ENCODE measurements around the gene MRNIP. TPM values are rescaled to one million over a fixed set of nuclear protein-coding genes. Genes with fewer than 3 reads are reported as not detected.
A peak's percentile ranks its signal among the peaks of the same experiment; 100 is the strongest.

Gene MRNIP
- total RNA-seq, 2 donors from 2014 or later, result 32.5 to 36.8 TPM

- Mint-ChIP-seq H3K27ac (no peak overlapping the region), H3K4me3 (peak overlapping the region; percentile 25), H3K36me3 (ENCODE audit: low read depth) (peaks cover 2% of the 10 kb centered on the region), H3K27me3 (no peaks in the 10 kb centered on the region), H3K4me1 (peaks cover 27% of the 10 kb centered on the region)
- no peaks in the 10 kb centered on the region for H3K9me3 ChIP-seq (ENCODE audit: control insufficient read depth, low read length, poor library complexity, severe bottlenecking)
- ATAC-seq, result no peak
- no peak for DNase-seq
These were observed 56.3 kb downstream of the MRNIP start for GRCh38 chr5:179802207-179802883.

- DNase-seq, result peak; percentile 66 to 86 (median 68)
- H3K27me3 Mint-ChIP-seq, result no peaks in the 10 kb centered on the region
- ATAC-seq, result peak; percentile 68
- peak overlapping the region; percentile 43 for H3K4me3 Mint-ChIP-seq
- peaks cover 33% of the 10 kb centered on the region for H3K4me1 Mint-ChIP-seq
- no peaks in the 10 kb centered on the region for H3K9me3 ChIP-seq (ENCODE audit: control insufficient read depth, low read length, poor library complexity, severe bottlenecking)
- no peak overlapping the region for H3K27ac Mint-ChIP-seq
- peaks cover 2% of the 10 kb centered on the region for H3K36me3 Mint-ChIP-seq (ENCODE audit: low read depth)
These were observed 57.1 kb downstream of the MRNIP start for GRCh38 chr5:179801304-179802206.

- Mint-ChIP-seq H3K27ac (no peak overlapping the region), H3K27me3 (no peaks in the 10 kb centered on the region), H3K36me3 (ENCODE audit: low read depth) (peaks cover 2% of the 10 kb centered on the region), H3K4me1 (peaks cover 33% of the 10 kb centered on the region), H3K4me3 (no peak overlapping the region)
- no peak for DNase-seq
- no peak for ATAC-seq
- no peaks in the 10 kb centered on the region for H3K9me3 ChIP-seq (ENCODE audit: control insufficient read depth, low read length, poor library complexity, severe bottlenecking)
These were observed 57.9 kb downstream of the MRNIP start for GRCh38 chr5:179800696-179801201.

GRCh38 chr5:179800071-179800695 lies 58.4 kb downstream of the MRNIP start:
- H3K9me3 ChIP-seq (ENCODE audit: control insufficient read depth, low read length, poor library complexity, severe bottlenecking), result no peaks in the 10 kb centered on the region
- H3K27me3 Mint-ChIP-seq, result no peaks in the 10 kb centered on the region
- no peak for ATAC-seq
- H3K4me3 Mint-ChIP-seq, result no peak overlapping the region
- H3K27ac Mint-ChIP-seq, result no peak overlapping the region
- DNase-seq, result no peak
- H3K4me1 Mint-ChIP-seq, result peaks cover 30% of the 10 kb centered on the region
- H3K36me3 Mint-ChIP-seq (ENCODE audit: low read depth), result peaks cover 2% of the 10 kb centered on the region

- no peak for DNase-seq
- Mint-ChIP-seq H3K4me1 (peaks cover 24% of the 10 kb centered on the region), H3K36me3 (ENCODE audit: low read depth) (peaks cover 2% of the 10 kb centered on the region), H3K27me3 (no peaks in the 10 kb centered on the region), H3K27ac (peak overlapping the region; percentile 60), H3K4me3 (peak overlapping the region; percentile 36)
- no peaks in the 10 kb centered on the region for H3K9me3 ChIP-seq (ENCODE audit: control insufficient read depth, low read length, poor library complexity, severe bottlenecking)
- no peak for ATAC-seq
These were observed 59.0 kb downstream of the MRNIP start for GRCh38 chr5:179799644-179799973.

GRCh38 chr5:179798771-179799643 lies 59.6 kb downstream of the MRNIP start:
- Mint-ChIP-seq H3K4me3 (peak overlapping the region; percentile 19), H3K27me3 (no peaks in the 10 kb centered on the region), H3K27ac (peak overlapping the region; percentile 60), H3K4me1 (peaks cover 20% of the 10 kb centered on the region), H3K36me3 (ENCODE audit: low read depth) (peaks cover 2% of the 10 kb centered on the region)
- no peaks in the 10 kb centered on the region for H3K9me3 ChIP-seq (ENCODE audit: control insufficient read depth, low read length, poor library complexity, severe bottlenecking)
- no peak for ATAC-seq
- no peak for DNase-seq

GRCh38 chr5:179798144-179798770 lies 60.4 kb downstream of the MRNIP start:
- no peak overlapping the region for H3K4me3 Mint-ChIP-seq
- H3K27ac Mint-ChIP-seq, result no peak overlapping the region
- no peaks in the 10 kb centered on the region for H3K27me3 Mint-ChIP-seq
- DNase-seq, result no peak
- peaks cover 22% of the 10 kb centered on the region for H3K4me1 Mint-ChIP-seq
- H3K36me3 Mint-ChIP-seq (ENCODE audit: low read depth), result peaks cover 2% of the 10 kb centered on the region
- no peak for ATAC-seq
- H3K9me3 ChIP-seq (ENCODE audit: control insufficient read depth, low read length, poor library complexity, severe bottlenecking), result no peaks in the 10 kb centered on the region

GRCh38 chr5:179797741-179798140 lies 60.9 kb downstream of the MRNIP start:
- no peaks in the 10 kb centered on the region for H3K9me3 ChIP-seq (ENCODE audit: control insufficient read depth, low read length, poor library complexity, severe bottlenecking)
- H3K27ac Mint-ChIP-seq, result no peak overlapping the region
- no peak for ATAC-seq
- H3K4me1 Mint-ChIP-seq, result peaks cover 22% of the 10 kb centered on the region
- H3K27me3 Mint-ChIP-seq, result no peaks in the 10 kb centered on the region
- H3K4me3 Mint-ChIP-seq, result no peak overlapping the region
- DNase-seq, result no peak
- H3K36me3 Mint-ChIP-seq (ENCODE audit: low read depth), result peaks cover 2% of the 10 kb centered on the region

- peak overlapping the region; percentile 67 for H3K4me3 Mint-ChIP-seq
These were observed 61.6 kb downstream of the MRNIP start for GRCh38 chr5:179796877-179797608.

GRCh38 chr5:179795863-179796833 lies 62.5 kb downstream of the MRNIP start:
- no peaks in the 10 kb centered on the region for H3K27me3 Mint-ChIP-seq
- peak overlapping the region; percentile 77 for H3K27ac Mint-ChIP-seq
- H3K36me3 Mint-ChIP-seq (ENCODE audit: low read depth), result no peaks in the 10 kb centered on the region
- DNase-seq (peak; percentile 57 to 67 (median 63)), ATAC-seq (peak; percentile 73)
- H3K4me3 Mint-ChIP-seq, result peak overlapping the region; percentile 67
- peaks cover 17% of the 10 kb centered on the region for H3K4me1 Mint-ChIP-seq
- no peaks in the 10 kb centered on the region for H3K9me3 ChIP-seq (ENCODE audit: control insufficient read depth, low read length, poor library complexity, severe bottlenecking)

More at GRCh38 chr5:179796877-179797608, 61.6 kb downstream of the MRNIP start:
- no peaks in the 10 kb centered on the region for H3K27me3 Mint-ChIP-seq
- ATAC-seq (no peak), DNase-seq (no peak)
- peaks cover 2% of the 10 kb centered on the region for H3K36me3 Mint-ChIP-seq (ENCODE audit: low read depth)
- H3K4me1 Mint-ChIP-seq, result peaks cover 21% of the 10 kb centered on the region
- H3K9me3 ChIP-seq (ENCODE audit: control insufficient read depth, low read length, poor library complexity, severe bottlenecking), result no peaks in the 10 kb centered on the region
- H3K27ac Mint-ChIP-seq, result peak overlapping the region; percentile 77
